Ascending aorta (tissue), 2 donors: Measurements from ENCODE around the gene NLGN3. TPM values are rescaled to one million over a fixed set of nuclear protein-coding genes. Genes with fewer than 3 reads are reported as not detected.

Source experiments
- DNase-seq, 2 donors: peaks; one replicate each; pipeline ENCODE4 v3.0.0-alpha.2; 2019; ENCODE audit warnings: low spot score in 2 of 2
- H3K27ac ChIP-seq, 2 donors: fragments of 200-600 bp; sonication (generic); one replicate each; pipeline ENCODE4 v1.5.1; 2016 to 2017; ENCODE audit warnings: mild to moderate bottlenecking in 1 of 2
- H3K27me3 ChIP-seq: fragments of 200-600 bp; sonication (generic); one replicate; pipeline ENCODE4 v1.5.1; 2017
- H3K36me3 ChIP-seq, 2 donors: fragments of 200-600 bp; sonication (generic); one replicate each; pipeline ENCODE4 v1.5.1; 2016
- H3K4me1 ChIP-seq, 2 donors: fragments of 200-600 bp; sonication (generic); one replicate each; pipeline ENCODE4 v1.5.1; 2016 to 2017; ENCODE audit warnings: mild to moderate bottlenecking in 1 of 2
- H3K4me3 ChIP-seq, 2 donors: fragments of 200-600 bp; sonication (generic); one replicate each; pipeline ENCODE4 v1.5.1; 2016 to 2017; ENCODE audit warnings: mild to moderate bottlenecking in 1 of 2
- H3K9me3 ChIP-seq, 2 donors: fragments of 200-600 bp; sonication (generic); one replicate each; pipeline ENCODE4 v1.5.1; 2016
- intact Hi-C: fragments of 100-400 bp; cut with DNase I; formaldehyde crosslinking; loops from one replicate; pipeline ENCODE4 v1.15.1; 2023
- total RNA-seq: library from RNA; depleted of rRNA; stranded (reverse); fragments of >200 nt; gene quantifications from one replicate; pipeline ENCODE4 v1.1.0, GENCODE V29; 2016
- TF ChIP-seq, protein P1 (sequence below), 3 experiments: fragments of 200-600 bp in 2 of 3; fragments of 450-650 bp in 1 of 3; sonication (generic) in 2 of 3; IDR thresholded peaks; one replicate each; pipeline ENCODE4 v1.5.1; 2016 to 2019; ENCODE audit warnings: antibody characterized with exemption in 3 of 3, mild to moderate bottlenecking in 1 of 3, moderate library complexity in 1 of 3

The NLGN3 gene
- total RNA-seq, 1 donor from 2014 or later: 0.21 TPM

DNA sequence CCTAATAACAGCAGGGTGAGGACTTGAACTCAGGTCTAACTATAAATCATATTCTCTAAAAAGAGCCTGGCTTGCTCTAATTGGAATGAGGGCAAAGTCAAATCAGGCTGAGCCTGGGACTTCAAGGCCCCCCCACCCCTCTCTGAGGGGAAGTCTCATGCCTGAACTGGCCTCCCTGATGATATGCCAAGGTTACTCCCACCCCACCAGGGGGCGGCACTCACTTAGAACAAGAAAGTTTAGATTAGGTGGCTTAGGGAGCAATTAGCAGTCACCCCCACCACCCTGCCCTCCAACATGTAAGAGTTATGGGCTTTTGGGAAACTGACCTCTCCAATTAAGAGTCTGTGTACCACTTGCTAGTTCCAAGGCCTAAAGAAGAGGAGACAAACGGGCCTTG is 46.3 kb upstream of the NLGN3 start:
- Histone ChIP-seq H3K9me3 (no peaks in the 10 kb centered on the region), H3K4me3 (no peak overlapping the region), H3K27me3 (no peaks in the 10 kb centered on the region), H3K27ac (no peak overlapping the region), H3K4me1 (peaks cover 0 to 4% of the 10 kb centered on the region in 2 donors), H3K36me3 (no peaks in the 10 kb centered on the region)
- peak; percentile 37 to 78 for DNase-seq
- TF ChIP-seq, protein P1, sequence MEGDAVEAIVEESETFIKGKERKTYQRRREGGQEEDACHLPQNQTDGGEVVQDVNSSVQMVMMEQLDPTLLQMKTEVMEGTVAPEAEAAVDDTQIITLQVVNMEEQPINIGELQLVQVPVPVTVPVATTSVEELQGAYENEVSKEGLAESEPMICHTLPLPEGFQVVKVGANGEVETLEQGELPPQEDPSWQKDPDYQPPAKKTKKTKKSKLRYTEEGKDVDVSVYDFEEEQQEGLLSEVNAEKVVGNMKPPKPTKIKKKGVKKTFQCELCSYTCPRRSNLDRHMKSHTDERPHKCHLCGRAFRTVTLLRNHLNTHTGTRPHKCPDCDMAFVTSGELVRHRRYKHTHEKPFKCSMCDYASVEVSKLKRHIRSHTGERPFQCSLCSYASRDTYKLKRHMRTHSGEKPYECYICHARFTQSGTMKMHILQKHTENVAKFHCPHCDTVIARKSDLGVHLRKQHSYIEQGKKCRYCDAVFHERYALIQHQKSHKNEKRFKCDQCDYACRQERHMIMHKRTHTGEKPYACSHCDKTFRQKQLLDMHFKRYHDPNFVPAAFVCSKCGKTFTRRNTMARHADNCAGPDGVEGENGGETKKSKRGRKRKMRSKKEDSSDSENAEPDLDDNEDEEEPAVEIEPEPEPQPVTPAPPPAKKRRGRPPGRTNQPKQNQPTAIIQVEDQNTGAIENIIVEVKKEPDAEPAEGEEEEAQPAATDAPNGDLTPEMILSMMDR (IDR thresholded peaks at IDR 0.05): peak; percentile 9 to 47 (median 34)
- intact Hi-C loops: no loop called here

DNA sequence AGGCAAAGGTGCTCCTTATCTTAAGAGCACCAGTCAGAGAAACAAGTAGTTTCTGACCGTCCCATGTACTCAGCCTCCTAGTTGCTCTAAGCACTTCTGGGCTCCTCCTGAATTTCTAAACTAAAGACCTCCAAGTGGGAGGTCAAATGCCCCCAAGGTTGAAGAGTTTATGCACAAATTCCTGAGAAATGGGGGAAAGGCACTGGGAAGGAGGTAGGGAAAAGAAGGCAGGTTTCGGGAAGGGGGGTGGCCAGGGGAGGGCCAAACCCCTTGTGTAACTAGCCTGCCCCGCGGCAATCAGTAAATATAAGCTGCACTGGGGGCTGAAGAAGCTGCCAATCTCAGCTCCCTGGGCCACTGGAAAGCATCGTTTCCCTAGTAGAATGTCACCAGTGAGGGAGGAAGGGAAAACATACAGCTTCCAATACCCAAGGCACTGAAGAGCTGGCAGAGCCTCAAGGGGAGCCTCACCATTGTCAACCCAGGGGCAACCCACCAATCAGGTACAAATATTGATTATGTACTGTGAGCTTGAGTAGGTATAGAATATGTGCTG is 45.6 kb upstream of the NLGN3 start:
- intact Hi-C loops: no loop called here
- Histone ChIP-seq H3K27me3 (no peaks in the 10 kb centered on the region), H3K4me3 (no peak overlapping the region), H3K9me3 (no peaks in the 10 kb centered on the region), H3K36me3 (no peaks in the 10 kb centered on the region), H3K4me1 (peaks cover 0 to 4% of the 10 kb centered on the region in 2 donors), H3K27ac (no peak overlapping the region)
- no peak for DNase-seq
- TF ChIP-seq, protein P1 (IDR thresholded peaks at IDR 0.05): no peak

DNA sequence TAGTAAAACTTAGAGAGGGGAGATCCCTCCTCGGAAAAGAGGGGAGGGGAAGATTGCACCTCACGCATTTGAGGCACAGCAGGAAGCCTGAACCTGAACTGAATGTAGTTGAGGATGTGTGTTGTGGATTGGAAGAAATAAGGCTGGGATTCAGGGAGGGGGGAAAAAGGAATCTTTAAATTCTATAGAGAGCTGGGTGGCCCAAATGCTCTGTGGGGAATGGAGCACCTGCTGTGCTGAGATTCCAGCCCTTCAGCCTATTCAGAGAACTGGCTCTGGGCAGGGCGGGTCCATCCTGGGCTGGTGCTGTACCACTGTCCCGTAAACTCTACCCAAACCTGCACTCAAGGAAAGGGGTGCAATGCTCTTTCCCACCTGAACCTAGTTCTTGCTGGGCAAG is 44.9 kb upstream of the NLGN3 start:
- intact Hi-C loops: no loop called here
- DNase-seq: no peak

DNA sequence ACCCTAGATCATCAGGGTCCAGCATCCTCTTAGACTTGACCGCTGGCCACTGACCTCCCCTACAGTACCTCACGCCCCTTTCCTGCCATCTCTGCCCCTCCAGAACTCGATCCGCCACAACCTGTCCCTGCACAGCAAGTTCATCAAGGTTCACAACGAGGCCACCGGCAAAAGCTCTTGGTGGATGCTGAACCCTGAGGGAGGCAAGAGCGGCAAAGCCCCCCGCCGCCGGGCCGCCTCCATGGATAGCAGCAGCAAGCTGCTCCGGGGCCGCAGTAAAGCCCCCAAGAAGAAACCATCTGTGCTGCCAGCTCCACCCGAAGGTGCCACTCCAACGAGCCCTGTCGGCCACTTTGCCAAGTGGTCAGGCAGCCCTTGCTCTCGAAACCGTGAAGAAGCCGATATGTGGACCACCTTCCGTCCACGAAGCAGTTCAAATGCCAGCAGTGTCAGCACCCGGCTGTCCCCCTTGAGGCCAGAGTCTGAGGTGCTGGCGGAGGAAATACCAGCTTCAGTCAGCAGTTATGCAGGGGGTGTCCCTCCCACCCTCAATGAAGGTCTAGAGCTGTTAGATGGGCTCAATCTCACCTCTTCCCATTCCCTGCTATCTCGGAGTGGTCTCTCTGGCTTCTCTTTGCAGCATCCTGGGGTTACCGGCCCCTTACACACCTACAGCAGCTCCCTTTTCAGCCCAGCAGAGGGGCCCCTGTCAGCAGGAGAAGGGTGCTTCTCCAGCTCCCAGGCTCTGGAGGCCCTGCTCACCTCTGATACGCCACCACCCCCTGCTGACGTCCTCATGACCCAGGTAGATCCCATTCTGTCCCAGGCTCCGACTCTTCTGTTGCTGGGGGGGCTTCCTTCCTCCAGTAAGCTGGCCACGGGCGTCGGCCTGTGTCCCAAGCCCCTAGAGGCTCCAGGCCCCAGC is 43.8 kb upstream of the NLGN3 start:
- Histone ChIP-seq H3K4me1 (no peaks in the 10 kb centered on the region), H3K9me3 (no peaks in the 10 kb centered on the region), H3K27ac (no peak overlapping the region), H3K4me3 (no peak overlapping the region), H3K27me3 (no peaks in the 10 kb centered on the region), H3K36me3 (no peaks in the 10 kb centered on the region)
- no peak for DNase-seq
- intact Hi-C loops: no loop called here
- TF ChIP-seq, protein P1 (IDR thresholded peaks at IDR 0.05): no peak

More for the DNA sequence above, 44.9 kb upstream of the NLGN3 start:
- peaks cover 0 to 4% of the 10 kb centered on the region in 2 donors for H3K4me1 ChIP-seq
- TF ChIP-seq, protein P1 (IDR thresholded peaks at IDR 0.05): no peak
- no peak overlapping the region for H3K27ac ChIP-seq
- H3K27me3 ChIP-seq: no peaks in the 10 kb centered on the region
- H3K4me3 ChIP-seq: no peak overlapping the region
- H3K36me3 ChIP-seq: no peaks in the 10 kb centered on the region
- H3K9me3 ChIP-seq: no peaks in the 10 kb centered on the region

DNA sequence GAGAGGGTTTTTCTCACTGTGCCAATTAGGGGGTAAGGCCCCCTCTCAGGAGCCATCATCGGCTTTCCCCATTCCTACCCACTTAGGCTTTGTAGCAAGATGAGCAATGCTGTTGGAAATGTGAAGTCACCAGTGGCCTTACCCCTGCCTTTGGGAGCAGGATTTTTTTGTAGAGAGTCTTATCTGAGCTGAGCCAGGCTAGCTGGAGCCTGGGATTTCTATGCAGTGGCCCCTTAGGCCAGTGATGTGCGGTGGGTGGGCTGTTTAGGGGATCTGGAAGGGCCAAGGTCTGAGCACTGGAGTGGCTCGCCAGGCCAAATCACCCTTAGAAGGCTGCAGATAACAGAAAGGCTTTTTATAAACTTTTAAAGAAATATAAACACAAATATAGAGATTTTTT is 42.3 kb upstream of the NLGN3 start:
- TF ChIP-seq, protein P1 (IDR thresholded peaks at IDR 0.05): no peak
- Histone ChIP-seq H3K4me1 (no peaks in the 10 kb centered on the region), H3K27me3 (no peaks in the 10 kb centered on the region), H3K4me3 (no peak overlapping the region), H3K36me3 (no peaks in the 10 kb centered on the region), H3K9me3 (no peaks in the 10 kb centered on the region), H3K27ac (no peak overlapping the region)
- intact Hi-C loops: no loop called here
- DNase-seq: no peak
